Endothelial cell of umbilical vein (primary cell): ENCODE measurements around the gene TBCD. TPM values are rescaled to one million over a fixed set of nuclear protein-coding genes. Genes with fewer than 3 reads are reported as not detected.

Source experiments
- BruUV-seq: library from RNA; stranded (reverse); fragments of 400-500 nt; replicated peaks from 2 replicates; lab custom pipeline; 2021; lab: Mats Ljungman, UMichigan
- CTCF ChIA-PET: fragments of 300-600, 350-600 bp; sonication (Branson Sonifier 250); formaldehyde crosslinking; loops from one replicate; lab custom pipeline; 2021; ENCODE audit warnings: antibody characterized with exemption, inconsistent platforms; lab: Charles Lee
- POLR2A ChIA-PET: fragments of 300-600, 350-600 bp; sonication (Branson Sonifier 250); formaldehyde crosslinking; loops from one replicate; lab custom pipeline; 2021; ENCODE audit warnings: antibody characterized with exemption, inconsistent platforms; lab: Charles Lee
- DNase-seq: peaks from one replicate; pipeline ENCODE4 v3.0.0-alpha.2; 2011; ENCODE audit warnings: low read depth, low spot score
- FAIRE-seq: peaks from 2 replicates; lab custom pipeline; 2011; peaks lifted over from hg19 to GRCh38; lab: Jason Lieb, UNC
- H2AFZ ChIP-seq: 2 replicates; pipeline ENCODE4 v1.6.0; 2012; ENCODE audit warnings: low read depth, low read length, control low read depth, inconsistent platforms
- H3K27ac ChIP-seq: 2 replicates; pipeline ENCODE4 v1.5.1; 2011; ENCODE audit warnings: low read depth, mild to moderate bottlenecking, control low read depth, low read length, moderate library complexity; ENCODE audit not compliant: insufficient read depth
- H3K27me3 ChIP-seq, 2 experiments: 2 replicates each; pipeline versions ENCODE4 v1.6.0 to v1.6.1; 2011; ENCODE audit warnings: low read length in 2 of 2, mixed read lengths in 1 of 2; ENCODE audit not compliant: control insufficient read depth in 2 of 2, insufficient read depth in 2 of 2
- H3K36me3 ChIP-seq, 2 experiments: 2 replicates in 1 of 2; 3 replicates in 1 of 2; pipeline ENCODE4 v1.5.1; 2011; ENCODE audit warnings: low read length in 2 of 2, mild to moderate bottlenecking in 1 of 2, moderate library complexity in 1 of 2; ENCODE audit not compliant: control insufficient read depth in 2 of 2, insufficient read depth in 2 of 2; ENCODE audit errors: extremely low read depth in 1 of 2
- H3K4me1 ChIP-seq: 3 replicates; pipeline ENCODE4 v1.5.1; 2011; ENCODE audit warnings: mild to moderate bottlenecking, low read length; ENCODE audit not compliant: control insufficient read depth, insufficient read depth; ENCODE audit errors: extremely low read depth
- H3K4me2 ChIP-seq: 2 replicates; pipeline ENCODE4 v1.6.1; 2011; ENCODE audit warnings: low read length, control low read depth, mixed read lengths; ENCODE audit not compliant: insufficient read depth
- H3K4me3 ChIP-seq, 3 experiments: fragments of 200-600 bp in 1 of 3; sonication (generic), shearing (Covaris generic) in 1 of 3; replicated peaks in 1 of 3; 2 replicates each; pipeline ENCODE4 v1.5.1; 2011 to 2016; ENCODE audit warnings: control low read depth in 3 of 3, low read length in 3 of 3, mild to moderate bottlenecking in 2 of 3, inconsistent platforms in 1 of 3, low read depth in 1 of 3, moderate library complexity in 1 of 3; ENCODE audit not compliant: insufficient read depth in 1 of 3
- H3K79me2 ChIP-seq: 2 replicates; pipeline ENCODE4 v1.6.0; 2012; ENCODE audit warnings: low read length, inconsistent platforms; ENCODE audit not compliant: control insufficient read depth, insufficient read depth
- H3K9ac ChIP-seq: replicated peaks from 2 replicates; pipeline ENCODE3; 2011; ENCODE audit warnings: low read length, control low read depth; ENCODE audit not compliant: insufficient read depth; ENCODE audit errors: extremely low read depth
- H3K9me1 ChIP-seq: replicated peaks from 3 replicates; pipeline ENCODE4 v1.6.0; 2011; ENCODE audit warnings: mild to moderate bottlenecking, low read length; ENCODE audit not compliant: control insufficient read depth, insufficient read depth; ENCODE audit errors: extremely low read depth
- H3K9me3 ChIP-seq: replicated peaks from 2 replicates; pipeline ENCODE4 v1.5.1; 2012; ENCODE audit warnings: low read length, inconsistent platforms; ENCODE audit not compliant: control insufficient read depth, insufficient read depth
- H4K20me1 ChIP-seq: replicated peaks from 2 replicates; pipeline ENCODE3; 2011; ENCODE audit warnings: mild to moderate bottlenecking, low read length; ENCODE audit not compliant: control insufficient read depth, insufficient read depth; ENCODE audit errors: extremely low read depth
- CTCF ChIP-seq, 2 donors: IDR thresholded peaks; 1 replicate in 1 of 2; 2 replicates in 1 of 2; pipeline ENCODE4 v1.5.1; 2011; ENCODE audit warnings: low read length in 2 of 2, mild to moderate bottlenecking in 2 of 2, moderate library complexity in 2 of 2, control low read depth in 1 of 2, inconsistent platforms in 1 of 2, low read depth in 1 of 2; ENCODE audit not compliant: insufficient read depth in 1 of 2; ENCODE audit errors: extremely low read depth in 1 of 2
- EZH2 ChIP-seq: IDR thresholded peaks from 2 replicates; pipeline ENCODE4 v1.6.1; 2012; ENCODE audit warnings: borderline replicate concordance, low read depth, mild to moderate bottlenecking, moderate library complexity, low read length, inconsistent platforms; ENCODE audit not compliant: severe bottlenecking
- FOS ChIP-seq: IDR thresholded peaks from 2 replicates; pipeline ENCODE4 v1.6.1; 2011; ENCODE audit warnings: mild to moderate bottlenecking, low read length, moderate library complexity, borderline replicate concordance; ENCODE audit not compliant: insufficient read depth
- GATA2 ChIP-seq: IDR thresholded peaks from 2 replicates; pipeline ENCODE4 v1.7.0; 2011; ENCODE audit warnings: low read depth, mild to moderate bottlenecking, moderate library complexity, mixed read lengths, low read length; ENCODE audit not compliant: insufficient read length, insufficient read depth
- JUN ChIP-seq: IDR thresholded peaks from 2 replicates; pipeline ENCODE4 v1.6.1; 2011; ENCODE audit warnings: borderline replicate concordance, low read depth; ENCODE audit not compliant: insufficient read length, insufficient read depth
- MAX ChIP-seq: IDR thresholded peaks from 2 replicates; pipeline ENCODE4 v1.6.1; 2011; ENCODE audit not compliant: insufficient read depth, insufficient read length
- MYC ChIP-seq: IDR thresholded peaks from one replicate; pipeline ENCODE4 v1.6.1; 2011; ENCODE audit warnings: mild to moderate bottlenecking, low read depth, low read length
- POLR2A ChIP-seq: IDR thresholded peaks from 2 replicates; pipeline ENCODE4 v1.6.1; 2012; ENCODE audit warnings: low read depth, mild to moderate bottlenecking, control low read depth, low read length
- POLR2AphosphoS5 ChIP-seq: IDR thresholded peaks from 2 replicates; pipeline ENCODE4 v1.6.1; 2012; ENCODE audit warnings: low read depth, mild to moderate bottlenecking, control low read depth, low read length, moderate library complexity; ENCODE audit not compliant: insufficient read depth
- dilution Hi-C: fragments of 300-500 bp; cut with MboI; formaldehyde crosslinking; loops from one replicate; pipeline ENCODE4 v1.15.0; 2019; ENCODE audit warnings: low sequenced_read_pairs; ENCODE audit not compliant: extremely low pct_ligation_motif_present
- intact Hi-C: fragments of 100-400 bp; cut with micrococcal nuclease; formaldehyde crosslinking; loops from one replicate; pipeline ENCODE4 v1.10.0; 2022
- polyA plus RNA-seq, 4 experiments: library from polyadenylated mRNA; depleted of rRNA in 3 of 4; stranded (reverse) in 3 of 4; unstranded in 1 of 4; fragments of >200 nt; gene quantifications; 2 replicates each; pipeline versions ENCODE4 v1.2.1 to v1.2.3, GENCODE V29; 2011 to 2012; ENCODE audit warnings: missing spikeins in 1 of 4
- total RNA-seq: library from RNA; stranded (reverse); gene quantifications from 2 replicates; pipeline ENCODE4 v1.2.3, GENCODE V29; 2021

The TBCD gene
- total and polyA plus RNA-seq, 2 donors (not counting 3 experiments of a cell fraction or from before 2014, with no cell fraction given) = 121 to 145 TPM

- BruUV-seq = no TSS peak
- Histone ChIP-seq H3K4me1 (peaks cover 5% of the 10 kb centered on the region), H3K4me2 (peak overlapping the region; percentile 38), H3K9me3 (no peaks in the 10 kb centered on the region), H4K20me1 (no peaks in the 10 kb centered on the region), H3K4me3 (peak overlapping the region; percentile 67 to 84 (median 83)), H3K79me2 (peaks cover 30% of the 10 kb centered on the region), H3K9me1 (no peaks in the 10 kb centered on the region), H3K27ac (no peak overlapping the region), H2AFZ (peak overlapping the region; percentile 97), H3K36me3 (peaks cover 0 to 2% of the 10 kb centered on the region in 2 experiments), H3K9ac (peak overlapping the region; percentile 64), H3K27me3 (no peaks in the 10 kb centered on the region)
- ChIA-PET POLR2A (interaction anchor here (0.7 kb wide), 1 partner anchor 17 kb away, joined by 3 read pairs; the partner anchor contains the start of gene FN3K), CTCF (interaction anchor here (2.5 kb wide), 1 partner anchor 14 kb away, joined by 7 read pairs; no protein-coding TSS in a partner anchor)
- TF ChIP-seq FOS = no peak
- no peak for TF ChIP-seq JUN
- TF ChIP-seq MAX = no peak
- no peak for TF ChIP-seq EZH2
- no peak for TF ChIP-seq POLR2AphosphoS5
- TF ChIP-seq POLR2A = no peak
- TF ChIP-seq GATA2 = no peak
- no peak for TF ChIP-seq MYC
- no peak for TF ChIP-seq CTCF (IDR thresholded peaks at IDR 0.05; ENCODE audit: extremely low read depth in 1 of 2, insufficient read depth in 1 of 2, low read depth in 1 of 2, low read length in 2 of 2)
- dilution Hi-C loops (no loop called here), intact Hi-C loops (loop anchor here (2.0 kb wide), 1 partner anchor 36 kb away; the partner anchor contains the start of gene FN3KRP)
- peak; percentile 40 for DNase-seq
- no peak for FAIRE-seq
Observed at GRCh38 chr17:82752371-82753200, 721 bp downstream of the TBCD start.
